HG03378 (cell line): Measurements from ENCODE around the gene MAN2A2.

Experiments
- ATAC-seq: cut with Tn5 transposase; IDR thresholded peaks from one replicate; pipeline ENCODE4 v1.9.1; 2021; ENCODE audit warnings: mild to moderate bottlenecking, moderate library complexity; ENCODE audit not compliant: unreplicated experiment

Gene MAN2A2

DNA sequence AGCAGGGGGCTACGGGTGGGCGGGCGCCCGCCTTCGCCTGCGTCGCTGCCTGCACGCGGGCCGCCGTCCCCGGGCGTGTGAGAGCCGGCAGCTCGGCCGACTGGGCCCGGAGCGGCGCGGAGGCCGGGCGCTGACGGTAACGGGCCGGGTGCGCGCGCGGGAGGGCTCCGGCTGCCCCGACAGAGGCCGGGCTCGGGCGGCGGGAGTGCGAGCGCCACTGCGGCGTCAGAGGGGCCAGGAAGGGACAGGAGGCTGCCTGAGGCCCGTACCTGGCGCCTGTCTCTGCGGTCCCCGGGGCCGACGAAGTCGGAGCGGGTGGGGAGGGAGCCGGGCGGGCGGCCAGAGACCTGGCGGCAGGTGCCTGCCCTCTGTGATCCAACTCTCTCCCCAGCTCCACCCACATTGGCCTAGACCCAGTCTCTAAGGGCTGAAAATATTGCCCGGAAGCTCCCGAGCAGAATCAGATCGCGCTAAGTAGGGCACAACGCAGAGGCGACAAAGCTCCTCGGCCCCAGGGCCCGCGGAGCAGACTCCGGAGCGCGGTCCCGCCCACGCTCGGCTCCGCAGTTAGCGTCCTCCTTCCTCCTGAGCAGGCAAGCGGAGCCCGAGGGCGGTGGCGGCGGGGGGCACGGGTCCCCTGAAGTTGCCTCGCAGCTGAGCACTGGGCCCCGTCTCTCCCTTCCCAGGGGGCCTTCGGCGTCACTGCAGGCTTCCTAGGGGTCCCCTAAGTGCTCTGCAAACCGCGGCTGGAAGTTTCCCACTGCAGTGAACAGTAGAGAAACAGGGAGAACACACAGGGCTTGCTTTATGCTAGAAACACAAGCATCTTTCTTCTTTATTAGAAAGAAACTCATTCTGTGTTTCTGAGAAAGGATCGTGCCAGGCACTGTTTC is at the start of gene MAN2A2:
Gene MAN2A2 (plus strand): TSS at position 463 of the 893 bp plus-strand sequence. CDS start 906 bp downstream, outside the sequence.
- ATAC-seq, result peak; percentile 65

DNA sequence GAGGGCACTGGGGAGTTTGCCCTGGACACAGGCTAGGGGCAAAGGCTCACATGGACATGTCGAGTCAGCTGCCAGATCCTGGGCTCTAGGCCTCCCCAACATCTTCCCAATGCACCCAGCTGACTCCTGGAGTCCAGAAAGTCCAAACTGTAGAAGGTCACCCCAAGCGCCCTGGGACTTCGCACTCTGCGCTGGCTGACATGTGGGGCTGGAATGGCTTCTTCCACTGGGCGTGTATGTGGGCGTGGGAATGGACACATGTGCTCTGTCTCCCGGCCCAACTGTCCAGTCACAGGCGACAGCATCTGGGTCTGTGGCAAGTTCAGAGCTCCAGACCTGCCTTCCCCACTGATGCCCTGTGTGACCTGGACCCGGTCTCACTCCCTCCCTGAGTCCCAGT is 48.0 kb upstream of the MAN2A2 start:
- ATAC-seq, result no peak

DNA sequence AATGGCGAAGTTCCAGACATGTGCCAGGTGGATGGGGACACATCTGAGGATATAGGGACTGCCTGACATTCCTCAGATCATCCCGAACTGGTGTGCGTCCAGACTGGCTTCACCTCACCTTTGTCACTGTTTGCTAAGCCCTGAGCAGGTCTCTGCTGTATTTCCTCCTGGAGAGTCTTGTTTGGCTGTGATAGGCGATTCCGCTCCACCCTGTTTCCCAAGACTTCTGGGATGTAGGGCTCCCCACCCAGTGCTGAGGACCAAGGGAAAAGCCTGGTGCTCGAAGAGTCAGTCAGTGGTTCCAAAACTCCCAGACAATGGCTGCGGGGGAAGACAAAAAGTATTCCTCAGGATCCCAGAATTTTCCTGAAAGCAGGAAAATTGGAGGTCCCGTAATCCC is 45.8 kb upstream of the MAN2A2 start:
- no peak for ATAC-seq

DNA sequence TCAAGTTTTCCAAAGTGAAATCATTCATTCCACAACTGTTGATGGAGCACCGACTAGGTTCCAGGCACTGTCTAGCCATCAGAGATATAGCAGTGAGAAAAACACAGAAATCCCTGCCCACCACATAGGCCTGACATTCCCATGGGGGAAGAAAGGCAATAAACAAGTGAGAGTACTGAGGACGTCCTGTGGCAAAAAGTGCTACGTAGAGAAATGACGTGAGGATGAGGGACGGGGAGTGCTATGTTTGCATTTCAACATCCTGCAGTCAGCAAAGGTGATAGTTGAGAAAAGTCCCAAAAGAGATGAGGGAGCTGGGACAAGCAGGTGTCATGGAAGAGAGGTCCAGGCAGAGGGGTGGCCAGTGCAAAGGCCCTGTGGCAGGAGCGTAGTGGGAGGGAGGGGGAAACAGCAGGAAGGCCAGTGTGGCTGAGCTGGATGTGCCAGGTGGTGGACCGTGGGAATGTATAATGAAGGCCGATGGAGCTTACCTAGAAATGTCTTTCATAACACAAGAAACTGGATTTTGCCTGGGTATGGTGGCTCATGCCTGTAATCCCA is 45.1 kb upstream of the MAN2A2 start:
- ATAC-seq, result no peak

DNA sequence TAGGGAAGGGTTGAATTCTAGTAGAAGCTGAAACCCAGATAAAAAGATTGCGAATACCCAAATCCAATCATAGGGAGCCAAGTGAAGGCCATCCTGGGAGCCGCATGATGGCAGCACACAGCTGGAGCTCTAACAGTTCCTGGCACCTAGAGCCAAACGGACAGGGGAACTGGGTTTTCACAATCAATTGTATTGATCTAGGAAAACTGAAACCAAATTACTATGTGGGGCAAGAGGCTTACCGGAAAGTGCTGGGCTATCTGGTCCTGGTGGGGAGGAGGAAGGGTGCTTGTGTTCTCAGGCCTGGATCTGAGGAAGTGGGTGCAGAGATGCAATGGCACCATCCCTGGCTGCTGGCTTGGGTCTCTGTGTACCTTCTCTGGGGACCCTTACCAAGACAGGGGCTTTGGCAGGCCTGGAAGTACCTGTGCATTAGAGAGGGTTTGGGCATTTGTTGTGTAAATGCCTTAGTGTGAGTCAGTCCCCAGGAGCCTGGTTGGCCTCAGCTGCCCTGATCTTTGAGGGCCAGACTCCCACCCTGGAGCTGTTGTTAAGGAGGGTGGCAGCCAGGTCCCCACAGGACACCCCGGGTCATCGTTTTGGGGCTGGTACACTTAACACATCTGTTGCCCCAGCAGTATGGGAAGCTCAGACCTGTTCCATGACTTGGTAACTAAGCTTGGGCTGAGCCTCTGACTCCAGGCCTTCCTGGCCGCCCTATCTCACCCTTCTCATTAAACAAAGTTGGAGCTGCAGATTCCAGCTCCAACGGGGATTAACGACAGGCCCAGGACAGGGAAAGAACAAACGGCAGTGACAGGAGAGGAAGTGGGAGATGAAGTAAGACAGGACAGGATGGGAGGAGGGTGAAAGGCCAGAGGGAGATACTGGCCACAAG is 43.6 kb upstream of the MAN2A2 start:
- ATAC-seq, result no peak

DNA sequence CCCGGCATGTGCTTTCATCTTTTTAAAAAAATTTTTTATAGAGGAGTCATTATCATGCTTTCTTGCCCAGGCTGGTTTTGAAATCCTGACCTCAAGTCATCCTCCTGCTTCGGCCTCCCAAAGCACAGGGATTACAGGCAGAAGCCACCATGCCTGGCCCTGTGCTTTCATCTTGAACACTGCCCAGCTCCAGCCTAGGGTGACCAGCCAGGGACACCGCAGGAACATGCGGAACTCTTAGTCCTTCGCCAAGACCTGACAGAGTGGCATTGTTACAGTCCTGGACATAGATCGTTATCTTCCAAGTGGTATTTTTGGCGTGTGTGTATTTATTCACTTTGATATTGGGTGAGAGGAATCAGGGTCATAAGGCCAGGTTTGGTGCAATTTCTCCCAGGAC is 42.7 kb upstream of the MAN2A2 start:
- no peak for ATAC-seq

DNA sequence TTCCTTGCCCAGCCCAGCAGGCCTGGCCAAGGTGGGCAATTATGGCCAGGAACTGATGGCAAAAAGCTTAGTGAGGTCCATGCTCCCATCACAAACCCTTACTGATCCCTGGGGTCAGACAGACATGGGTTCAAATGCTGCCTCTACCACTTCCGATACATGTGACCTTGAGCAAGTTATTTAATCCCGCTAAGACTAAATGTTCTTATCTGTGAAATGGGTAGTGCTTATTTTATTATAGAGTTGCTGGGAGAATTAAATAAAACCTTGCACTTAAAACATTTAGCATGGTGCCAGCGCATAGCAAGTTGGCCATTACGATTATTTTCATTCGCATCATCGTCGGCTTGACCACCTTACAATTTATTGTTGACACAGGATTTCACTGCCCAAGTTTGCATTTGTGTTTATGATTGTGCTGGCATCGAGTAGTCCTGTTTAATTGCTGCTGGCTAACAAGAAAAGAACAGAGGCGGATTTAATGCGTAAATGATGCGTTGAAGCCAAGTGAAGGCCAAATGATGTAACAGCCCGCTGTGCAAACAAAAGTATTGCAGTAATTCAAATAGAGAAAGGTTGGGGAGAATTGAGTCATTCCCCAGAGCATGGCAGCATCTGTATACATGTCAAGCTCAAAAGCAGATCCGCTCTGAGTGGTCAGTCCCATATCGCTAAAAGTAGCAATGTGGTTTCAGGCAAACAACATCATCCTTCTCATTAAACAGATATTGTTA is 42.0 kb upstream of the MAN2A2 start:
- no peak for ATAC-seq

DNA sequence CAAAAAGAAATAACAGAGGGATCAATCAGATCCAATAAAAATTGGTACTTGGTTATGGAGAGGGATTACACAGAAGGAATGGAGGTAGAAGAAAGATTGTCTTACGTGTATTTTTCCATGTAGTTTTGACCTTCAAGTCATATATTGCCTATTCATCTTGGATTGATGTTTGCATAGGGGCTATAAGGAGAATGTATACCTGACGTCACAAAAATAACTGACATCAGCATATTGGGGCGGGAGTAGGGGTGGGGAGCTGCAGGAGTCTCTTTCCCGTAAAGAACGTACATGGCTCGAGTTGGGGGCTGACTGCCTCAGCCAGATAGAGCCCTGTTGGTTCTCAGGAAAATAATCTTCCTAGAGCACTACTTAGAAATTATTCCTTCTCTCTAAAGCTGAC is 40.6 kb upstream of the MAN2A2 start:
- ATAC-seq, result no peak

DNA sequence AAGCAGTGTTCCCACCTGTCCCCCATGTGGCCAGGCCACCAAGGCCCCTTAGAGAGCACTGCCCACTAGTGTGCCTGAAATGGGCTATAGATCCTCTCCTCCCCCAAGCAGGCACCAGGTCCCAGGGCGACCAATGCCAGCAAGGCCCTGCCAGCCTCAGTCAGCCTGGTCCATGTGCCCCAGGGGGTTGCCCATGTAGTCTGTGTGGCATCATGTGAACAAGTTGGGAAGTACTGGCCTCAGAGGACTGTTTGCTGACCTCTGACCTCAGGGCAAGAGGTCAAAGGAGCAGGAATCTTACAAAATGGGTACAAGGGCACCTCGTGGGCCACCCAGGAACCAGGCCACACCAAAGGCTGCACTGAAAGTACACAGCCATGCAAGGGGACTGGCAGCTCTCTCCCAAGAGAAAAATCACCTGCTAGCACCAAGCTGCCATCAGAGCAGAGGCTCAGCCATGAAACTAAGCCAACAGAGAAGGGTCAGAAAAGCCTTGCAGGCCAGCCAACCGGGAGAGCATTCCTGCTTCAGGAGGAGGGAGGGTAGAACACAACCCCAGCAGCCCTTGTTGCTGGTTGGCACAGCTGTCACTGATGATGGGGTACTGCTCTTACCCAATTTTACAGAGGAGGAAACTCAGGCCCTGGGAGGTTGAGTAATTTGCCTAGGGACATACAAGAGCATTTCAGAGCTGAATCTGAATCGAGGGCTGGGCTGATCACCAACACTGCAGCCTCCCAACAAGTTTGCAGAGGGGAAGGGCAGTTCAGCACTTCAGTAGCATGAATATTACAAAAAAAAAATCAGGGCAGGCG is 39.9 kb upstream of the MAN2A2 start:
- ATAC-seq, result no peak

DNA sequence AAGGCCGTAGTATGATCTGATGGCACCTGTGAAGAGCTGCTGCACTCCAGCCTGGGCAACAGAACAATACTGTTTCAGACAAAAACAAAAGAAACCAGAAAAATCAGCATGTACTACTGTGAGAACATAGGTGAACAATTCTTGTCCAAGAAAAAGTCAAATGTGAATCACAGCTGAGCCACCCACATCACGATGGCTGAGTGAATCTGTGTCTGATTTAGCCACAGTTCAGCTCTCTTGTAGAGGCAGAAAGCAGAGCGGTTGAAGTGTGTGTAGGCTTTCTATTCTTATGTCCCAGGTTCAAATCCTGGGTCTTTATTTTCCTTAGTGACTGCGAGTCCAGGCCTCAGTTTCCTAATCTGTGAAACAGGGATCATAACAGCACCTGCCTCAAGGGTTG is 39.1 kb upstream of the MAN2A2 start:
- ATAC-seq, result no peak

DNA sequence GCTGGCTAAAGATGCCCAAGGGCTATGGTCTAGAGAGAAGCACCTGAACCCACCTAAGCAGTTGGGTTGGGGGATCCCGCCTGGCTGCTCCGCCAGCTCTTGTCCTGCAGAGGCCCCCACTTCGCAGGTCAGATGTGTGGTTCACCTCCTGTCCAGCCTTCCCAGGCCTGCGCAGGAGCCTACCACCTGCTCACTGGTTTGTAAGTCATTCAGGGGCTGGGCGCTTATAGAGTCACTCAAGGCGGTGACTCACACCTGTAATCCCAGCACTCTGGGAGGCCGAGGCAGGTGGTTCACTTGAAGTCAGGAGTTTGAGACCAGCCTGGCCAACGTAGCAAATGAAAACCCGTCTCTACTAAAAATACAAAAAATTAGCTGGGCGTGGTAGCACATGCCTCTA is 38.6 kb upstream of the MAN2A2 start:
- no peak for ATAC-seq

DNA sequence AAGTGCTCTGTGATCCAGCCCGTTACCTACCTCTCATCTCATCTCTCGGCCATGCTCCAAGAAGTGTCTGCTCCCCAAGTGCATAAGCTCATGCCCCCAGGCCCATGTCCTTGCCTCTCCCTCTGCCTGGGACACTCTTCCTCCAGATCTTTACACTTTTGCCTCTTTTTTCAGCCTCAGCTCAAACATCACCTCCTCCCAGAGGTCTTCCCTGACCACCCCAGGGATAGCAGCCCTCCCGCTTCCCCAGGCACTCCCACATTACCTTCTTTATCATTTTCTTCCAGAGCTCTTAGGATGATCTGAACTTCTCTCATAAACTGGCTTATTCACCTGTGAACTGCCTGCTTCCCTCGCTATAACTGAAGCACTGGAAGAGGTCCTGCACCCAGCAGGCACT is 37.4 kb upstream of the MAN2A2 start:
- ATAC-seq, result no peak

DNA sequence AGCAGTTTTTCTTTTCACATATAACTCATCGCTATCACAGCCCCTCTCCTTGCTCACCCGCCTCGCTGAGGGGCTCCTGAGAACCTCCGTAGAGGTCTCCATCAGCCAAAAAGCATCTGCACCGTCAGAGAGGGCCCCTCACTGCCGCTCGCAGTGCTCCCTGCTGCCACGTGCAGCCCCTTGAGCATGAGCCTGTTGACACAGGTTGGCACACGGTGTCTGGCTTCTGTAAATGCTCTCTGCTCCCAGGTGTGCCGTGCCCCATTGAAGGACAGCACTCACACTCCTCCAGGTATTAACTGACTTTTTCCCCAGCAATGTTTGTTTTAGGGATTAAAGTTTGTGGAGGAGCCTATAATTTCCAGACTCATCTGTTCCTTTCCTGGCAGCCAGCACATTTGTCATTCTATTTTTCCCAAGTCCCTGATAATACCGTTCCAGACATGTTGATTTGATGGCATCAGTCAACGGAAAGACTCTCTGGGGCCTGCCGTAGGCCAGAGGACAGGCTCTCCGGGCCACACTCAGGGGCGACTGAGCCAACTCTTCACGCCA is 36.9 kb upstream of the MAN2A2 start:
- ATAC-seq, result no peak

DNA sequence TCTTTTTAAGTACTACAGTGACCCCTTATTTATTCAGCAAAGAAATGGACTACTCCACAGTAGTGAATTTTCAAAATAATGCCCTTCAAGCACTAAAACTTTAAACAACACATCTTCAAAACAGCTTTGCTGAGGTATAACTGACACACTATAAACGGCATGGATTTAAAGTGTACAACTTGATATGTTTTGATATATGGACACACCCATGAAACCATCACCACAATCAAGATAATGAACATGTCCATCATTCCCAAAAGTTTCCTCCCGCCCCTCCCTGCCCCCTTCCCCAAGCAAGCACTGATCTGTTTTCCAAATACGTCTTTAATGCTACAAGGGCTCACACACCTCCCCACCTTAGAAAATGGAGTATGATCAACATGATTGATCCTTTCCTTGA is 36.3 kb upstream of the MAN2A2 start:
- ATAC-seq, result no peak

DNA sequence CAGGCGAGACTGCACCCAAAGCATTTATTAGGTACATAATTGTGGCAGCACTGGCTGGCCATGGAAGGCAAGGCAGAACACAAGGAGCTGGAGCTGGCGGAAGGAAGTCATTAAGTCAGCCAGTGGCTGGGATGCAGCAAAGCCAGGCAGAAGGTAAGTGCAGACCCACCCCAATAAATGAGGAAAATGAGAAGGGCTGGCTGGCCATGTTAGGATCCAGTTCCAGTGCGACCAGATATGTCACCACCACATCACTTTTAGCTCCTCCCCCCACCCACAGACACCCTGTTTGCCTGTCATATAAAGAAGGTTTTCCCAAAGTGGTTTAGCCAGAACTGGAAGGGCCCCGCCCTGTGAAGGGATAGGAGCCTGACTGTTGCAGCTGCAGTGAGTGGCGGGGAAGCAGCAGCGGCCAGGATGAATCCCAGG is 34.8 kb upstream of the MAN2A2 start, which contains the start of gene FURIN:
Gene FURIN (plus strand): TSS at position 328 of the 429 bp plus-strand sequence. CDS start 7,153 bp downstream, outside the sequence.
- ATAC-seq, result no peak

DNA sequence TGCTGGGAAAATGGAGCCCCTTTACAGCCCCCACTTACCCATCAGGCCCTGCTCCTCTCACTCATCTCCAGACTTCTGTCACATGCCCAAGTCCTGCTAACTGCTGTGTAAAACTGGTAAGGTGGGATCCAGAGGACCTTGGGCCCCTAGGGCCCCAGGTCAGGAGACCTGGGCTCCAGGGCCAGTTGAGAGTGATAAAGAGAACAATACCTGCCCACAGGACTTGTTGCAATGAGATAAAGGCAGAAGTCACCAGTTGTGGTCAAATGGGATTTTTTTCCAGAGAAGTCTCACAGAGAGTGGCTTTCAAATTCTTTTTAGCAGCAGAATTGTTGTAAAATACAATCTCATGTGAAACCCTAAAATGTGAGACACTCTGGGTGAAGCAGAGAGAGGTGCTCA is 34.0 kb upstream of the MAN2A2 start:
- no peak for ATAC-seq

DNA sequence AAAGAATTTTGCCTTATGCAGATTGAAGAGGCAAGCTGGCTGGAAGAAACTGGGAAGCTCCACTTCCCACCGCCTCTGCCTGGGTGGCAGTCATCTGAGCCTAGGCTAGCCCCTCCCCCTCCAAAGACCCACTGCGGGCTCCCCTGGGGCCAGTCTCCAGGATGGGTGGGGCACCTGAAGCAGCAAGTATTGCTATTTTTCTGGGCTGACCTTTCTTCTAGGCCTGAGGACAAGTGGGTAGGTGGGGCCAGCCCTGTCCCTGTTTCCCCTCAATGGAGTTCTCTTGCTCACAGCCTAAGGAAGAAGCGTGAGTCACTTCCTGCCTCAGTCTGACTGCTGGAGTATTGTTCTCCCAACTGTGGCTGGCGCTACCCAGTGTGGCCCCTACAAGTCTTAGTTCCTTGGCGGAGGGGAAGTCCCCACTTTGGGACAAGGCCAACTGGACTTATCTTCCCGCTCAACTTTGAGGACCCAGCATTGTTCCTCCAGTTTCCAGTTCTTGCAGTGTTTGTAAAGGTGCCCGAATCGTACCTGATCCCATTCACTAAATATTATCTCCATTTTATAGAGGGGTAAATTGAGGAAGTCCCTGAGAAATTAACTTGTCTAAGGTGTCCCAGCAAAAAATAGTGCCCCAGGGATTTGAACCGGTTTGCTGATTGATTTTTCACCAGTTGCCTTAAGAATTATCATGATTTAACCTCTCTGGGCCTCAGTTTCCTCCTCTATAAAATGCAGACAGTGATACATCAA is 33.3 kb upstream of the MAN2A2 start:
- no peak for ATAC-seq

DNA sequence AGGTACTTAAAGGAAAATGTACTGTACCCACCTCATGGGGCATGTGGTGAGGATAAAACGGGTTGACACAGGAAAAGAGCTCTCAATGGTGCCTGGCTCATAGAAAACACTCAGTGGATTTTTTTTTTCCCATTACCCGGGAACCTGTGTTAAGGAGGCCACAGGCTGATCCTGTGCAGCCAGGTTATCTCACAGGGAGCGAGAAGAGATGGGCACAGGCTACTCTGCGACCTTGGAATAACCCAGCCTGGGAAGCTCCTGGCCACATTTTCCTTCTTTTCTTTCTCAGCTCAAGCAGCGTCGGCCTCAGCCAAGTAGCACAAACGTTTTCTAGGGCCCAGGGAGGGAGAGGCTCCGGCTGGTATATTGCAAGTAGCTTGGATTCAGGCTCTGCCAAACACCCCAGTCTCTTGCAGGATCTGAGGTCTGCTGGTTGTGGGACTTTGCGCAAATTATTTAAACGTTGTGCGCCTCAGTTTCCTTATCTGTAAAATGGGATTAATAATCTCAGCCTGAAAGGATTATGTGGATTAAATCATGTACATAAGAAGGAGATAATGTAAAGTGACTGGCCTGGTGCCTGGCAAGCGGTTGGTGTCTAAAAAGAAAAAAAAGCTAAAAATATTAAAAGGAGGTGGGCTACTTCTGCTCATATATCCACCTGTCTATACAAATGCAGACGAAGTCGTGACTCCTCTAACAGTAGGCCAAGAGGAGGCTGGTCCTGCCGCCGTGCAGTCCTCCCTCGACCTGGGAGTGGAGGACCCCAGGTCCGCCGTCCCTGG is 32.6 kb upstream of the MAN2A2 start:
- no peak for ATAC-seq
